ENCODE measurements around the gene AKAP10. TPM values are rescaled to one million over a fixed set of nuclear protein-coding genes. Genes with fewer than 3 reads are reported as not detected.

Gene AKAP10
- total and polyA plus RNA-seq, 2 donors (not counting 3 experiments of a cell fraction or from before 2014, with no cell fraction given) = 10.0 to 27.1 TPM

DNA sequence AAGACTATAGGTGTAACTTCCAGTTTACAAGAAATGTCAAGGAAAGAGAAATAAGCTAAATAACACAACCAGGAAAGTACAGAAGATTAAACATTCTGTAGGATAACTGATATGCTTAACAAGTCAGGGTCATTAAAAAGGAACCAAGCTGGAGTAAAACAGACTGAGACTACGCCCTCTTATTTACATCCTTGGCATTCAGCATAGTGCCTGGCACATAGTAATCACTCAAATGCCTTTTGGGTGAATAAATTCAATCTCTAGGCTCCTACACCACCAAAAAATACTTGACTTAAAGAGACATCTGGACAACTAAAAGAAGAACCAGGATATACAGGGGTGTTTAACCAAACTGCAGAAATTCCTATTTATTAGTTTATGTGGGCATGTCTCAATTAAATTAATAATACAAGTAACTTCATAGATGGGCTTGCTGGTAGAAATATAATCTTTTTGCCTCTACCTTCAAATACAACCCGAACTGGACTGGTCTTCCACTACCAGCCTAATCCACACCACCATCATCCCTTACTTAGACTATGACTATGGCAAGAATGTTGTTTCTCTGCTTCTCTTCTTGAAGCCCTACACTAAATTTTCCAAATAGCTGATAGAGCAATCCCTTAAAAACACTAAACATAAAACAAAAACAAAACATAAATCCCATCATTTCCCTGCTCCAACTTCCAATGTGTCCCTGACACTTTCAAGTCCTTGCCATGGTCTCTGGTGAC is 62.2 kb downstream of the AKAP10 start:
- TF ChIP-seq, protein P1, sequence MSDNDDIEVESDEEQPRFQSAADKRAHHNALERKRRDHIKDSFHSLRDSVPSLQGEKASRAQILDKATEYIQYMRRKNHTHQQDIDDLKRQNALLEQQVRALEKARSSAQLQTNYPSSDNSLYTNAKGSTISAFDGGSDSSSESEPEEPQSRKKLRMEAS (IDR thresholded peaks at IDR 0.05; ENCODE audit: insufficient read depth, insufficient read length) = no peak
- TF ChIP-seq POLR2AphosphoS5 (IDR thresholded peaks at IDR 0.05; ENCODE audit: insufficient read depth, low read depth, low read length) (no peak), MYC (IDR thresholded peaks at IDR 0.05; ENCODE audit: low read depth, low read length) (no peak), POLR2A (IDR thresholded peaks at IDR 0.05; ENCODE audit: low read depth, low read length) (no peak), JUN (IDR thresholded peaks at IDR 0.05; ENCODE audit: borderline replicate concordance, insufficient read depth, insufficient read length, low read depth) (no peak), EZH2 (IDR thresholded peaks at IDR 0.05; ENCODE audit: borderline replicate concordance, low read depth, low read length, severe bottlenecking) (no peak), FOS (IDR thresholded peaks at IDR 0.05; ENCODE audit: borderline replicate concordance, insufficient read depth, low read length) (no peak), GATA2 (IDR thresholded peaks at IDR 0.05; ENCODE audit: insufficient read depth, insufficient read length, low read depth, low read length) (no peak)
- TF ChIP-seq, protein P2, sequence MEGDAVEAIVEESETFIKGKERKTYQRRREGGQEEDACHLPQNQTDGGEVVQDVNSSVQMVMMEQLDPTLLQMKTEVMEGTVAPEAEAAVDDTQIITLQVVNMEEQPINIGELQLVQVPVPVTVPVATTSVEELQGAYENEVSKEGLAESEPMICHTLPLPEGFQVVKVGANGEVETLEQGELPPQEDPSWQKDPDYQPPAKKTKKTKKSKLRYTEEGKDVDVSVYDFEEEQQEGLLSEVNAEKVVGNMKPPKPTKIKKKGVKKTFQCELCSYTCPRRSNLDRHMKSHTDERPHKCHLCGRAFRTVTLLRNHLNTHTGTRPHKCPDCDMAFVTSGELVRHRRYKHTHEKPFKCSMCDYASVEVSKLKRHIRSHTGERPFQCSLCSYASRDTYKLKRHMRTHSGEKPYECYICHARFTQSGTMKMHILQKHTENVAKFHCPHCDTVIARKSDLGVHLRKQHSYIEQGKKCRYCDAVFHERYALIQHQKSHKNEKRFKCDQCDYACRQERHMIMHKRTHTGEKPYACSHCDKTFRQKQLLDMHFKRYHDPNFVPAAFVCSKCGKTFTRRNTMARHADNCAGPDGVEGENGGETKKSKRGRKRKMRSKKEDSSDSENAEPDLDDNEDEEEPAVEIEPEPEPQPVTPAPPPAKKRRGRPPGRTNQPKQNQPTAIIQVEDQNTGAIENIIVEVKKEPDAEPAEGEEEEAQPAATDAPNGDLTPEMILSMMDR (IDR thresholded peaks at IDR 0.05; ENCODE audit: extremely low read depth in 1 of 2, insufficient read depth in 1 of 2, low read depth in 1 of 2, low read length in 2 of 2) = no peak
- BruUV-seq (replicated peaks) = no TSS peak
- dilution Hi-C loops (cut with MboI; ENCODE audit: extremely low pct_ligation_motif_present, low sequenced_read_pairs) (no loop called here), intact Hi-C loops (cut with micrococcal nuclease) (no loop called here)
- Histone ChIP-seq H3K36me3 (ENCODE audit: control insufficient read depth in 2 of 2, extremely low read depth in 1 of 2, insufficient read depth in 2 of 2, low read length in 2 of 2) (peaks cover 3 to 9% of the 10 kb centered on the region in 2 experiments), H3K4me2 (ENCODE audit: insufficient read depth, low read length) (no peak overlapping the region), H3K79me2 (ENCODE audit: control insufficient read depth, insufficient read depth, low read length) (no peaks in the 10 kb centered on the region), H3K27ac (ENCODE audit: insufficient read depth, low read depth, low read length) (no peak overlapping the region), H3K27me3 (ENCODE audit: control insufficient read depth in 2 of 2, insufficient read depth in 2 of 2, low read length in 2 of 2) (no peaks in the 10 kb centered on the region), H3K9me3 (replicated peaks; ENCODE audit: control insufficient read depth, insufficient read depth, low read length) (no peaks in the 10 kb centered on the region), H3K9ac (replicated peaks; ENCODE audit: extremely low read depth, insufficient read depth, low read length) (no peak overlapping the region), H2AFZ (ENCODE audit: low read depth, low read length) (no peak overlapping the region), H3K9me1 (replicated peaks; ENCODE audit: control insufficient read depth, extremely low read depth, insufficient read depth, low read length) (no peaks in the 10 kb centered on the region), H3K4me3 (replicated peaks in 1 of 3; ENCODE audit: insufficient read depth in 1 of 3, low read depth in 1 of 3, low read length in 3 of 3) (no peak overlapping the region), H3K4me1 (ENCODE audit: control insufficient read depth, extremely low read depth, insufficient read depth, low read length) (no peaks in the 10 kb centered on the region), H4K20me1 (replicated peaks; ENCODE audit: control insufficient read depth, extremely low read depth, insufficient read depth, low read length) (no peaks in the 10 kb centered on the region)
- POLR2A ChIA-PET = no interaction called here
- DNase-seq (ENCODE audit: low read depth, low spot score) (no peak), FAIRE-seq (no peak)
- CTCF ChIA-PET = no interaction called here
